Fibroblast of mammary gland (primary cell): ENCODE data around the gene EXD2.
A peak's percentile ranks its signal among the peaks of the same experiment; 100 is the strongest.

Experiments
- DNase-seq: peaks from one replicate; pipeline ENCODE4 v3.0.0-alpha.2; 2010; ENCODE audit warnings: low read depth
- H3K4me3 ChIP-seq: 2 replicates; pipeline ENCODE4 v1.5.1; 2011; ENCODE audit warnings: low read depth, mild to moderate bottlenecking, low read length, moderate library complexity; ENCODE audit not compliant: control insufficient read depth
- TF ChIP-seq, protein P1 (sequence below): conservative IDR thresholded peaks from 2 replicates; pipeline ENCODE4 v1.5.1; 2011; ENCODE audit warnings: low read depth, low read length, inconsistent platforms; ENCODE audit not compliant: control insufficient read depth, insufficient read depth

The EXD2 gene

DNA sequence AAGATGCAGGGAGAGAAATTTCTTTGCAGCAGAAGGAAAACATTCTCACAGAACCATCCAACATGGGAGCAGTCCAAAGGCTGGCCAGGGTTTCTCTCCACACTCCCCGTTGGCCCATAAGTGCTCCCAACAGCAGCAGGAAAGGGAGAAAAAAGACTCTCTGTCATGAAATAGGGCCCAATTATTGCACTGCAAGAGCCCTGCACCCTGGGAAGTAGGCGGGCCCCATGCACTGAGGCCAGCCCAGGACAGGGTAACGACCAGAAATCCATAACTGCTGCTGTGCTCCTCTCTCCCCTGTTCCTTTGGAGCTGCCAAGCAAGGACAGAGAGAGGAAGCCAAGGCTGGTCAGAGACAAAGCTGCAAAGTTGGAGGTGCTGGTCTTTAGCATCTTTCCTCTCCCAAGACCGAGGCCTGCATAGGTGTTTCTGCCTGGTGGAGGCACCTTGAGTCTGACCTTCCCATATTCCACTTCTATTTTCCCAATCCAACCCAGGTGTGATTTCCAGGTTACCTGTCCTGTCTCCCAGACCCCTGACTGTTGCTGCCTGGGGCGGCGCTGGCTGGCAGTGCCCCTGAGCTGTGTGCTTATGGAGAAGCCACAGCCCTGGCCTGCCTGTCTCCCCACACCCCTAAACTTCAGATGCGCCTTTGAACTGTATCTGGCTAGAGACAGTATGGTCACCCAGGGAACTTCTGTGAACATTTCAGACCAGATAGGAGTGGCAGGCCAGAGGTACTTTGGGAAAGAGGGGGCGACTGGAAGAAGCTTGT is 75.5 kb downstream of the EXD2 start:
- TF ChIP-seq, protein P1, sequence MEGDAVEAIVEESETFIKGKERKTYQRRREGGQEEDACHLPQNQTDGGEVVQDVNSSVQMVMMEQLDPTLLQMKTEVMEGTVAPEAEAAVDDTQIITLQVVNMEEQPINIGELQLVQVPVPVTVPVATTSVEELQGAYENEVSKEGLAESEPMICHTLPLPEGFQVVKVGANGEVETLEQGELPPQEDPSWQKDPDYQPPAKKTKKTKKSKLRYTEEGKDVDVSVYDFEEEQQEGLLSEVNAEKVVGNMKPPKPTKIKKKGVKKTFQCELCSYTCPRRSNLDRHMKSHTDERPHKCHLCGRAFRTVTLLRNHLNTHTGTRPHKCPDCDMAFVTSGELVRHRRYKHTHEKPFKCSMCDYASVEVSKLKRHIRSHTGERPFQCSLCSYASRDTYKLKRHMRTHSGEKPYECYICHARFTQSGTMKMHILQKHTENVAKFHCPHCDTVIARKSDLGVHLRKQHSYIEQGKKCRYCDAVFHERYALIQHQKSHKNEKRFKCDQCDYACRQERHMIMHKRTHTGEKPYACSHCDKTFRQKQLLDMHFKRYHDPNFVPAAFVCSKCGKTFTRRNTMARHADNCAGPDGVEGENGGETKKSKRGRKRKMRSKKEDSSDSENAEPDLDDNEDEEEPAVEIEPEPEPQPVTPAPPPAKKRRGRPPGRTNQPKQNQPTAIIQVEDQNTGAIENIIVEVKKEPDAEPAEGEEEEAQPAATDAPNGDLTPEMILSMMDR: no peak
- DNase-seq: no peak
- H3K4me3 ChIP-seq: no peak overlapping the region

DNA sequence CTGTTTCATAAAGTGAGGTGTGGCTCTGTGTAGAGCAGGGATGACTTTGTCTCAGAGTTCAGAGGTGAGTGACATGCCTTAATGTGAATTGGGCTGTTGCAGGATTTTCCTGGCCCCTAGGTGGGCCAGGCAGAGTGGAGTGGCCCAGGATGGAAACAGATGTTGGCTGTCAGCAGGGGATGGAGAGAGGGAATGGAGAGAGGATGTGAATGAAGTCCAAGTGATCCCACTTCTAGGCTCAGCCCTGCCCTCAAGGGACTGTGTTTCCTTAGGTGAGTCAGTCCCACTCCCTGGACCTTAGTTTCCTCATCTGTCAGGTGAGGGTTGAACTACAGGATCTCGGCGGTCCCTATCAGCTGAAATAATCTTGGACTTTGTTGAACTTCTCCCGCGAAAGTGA is 76.2 kb downstream of the EXD2 start:
- H3K4me3 ChIP-seq: no peak overlapping the region
- TF ChIP-seq, protein P1: no peak
- DNase-seq: no peak

DNA sequence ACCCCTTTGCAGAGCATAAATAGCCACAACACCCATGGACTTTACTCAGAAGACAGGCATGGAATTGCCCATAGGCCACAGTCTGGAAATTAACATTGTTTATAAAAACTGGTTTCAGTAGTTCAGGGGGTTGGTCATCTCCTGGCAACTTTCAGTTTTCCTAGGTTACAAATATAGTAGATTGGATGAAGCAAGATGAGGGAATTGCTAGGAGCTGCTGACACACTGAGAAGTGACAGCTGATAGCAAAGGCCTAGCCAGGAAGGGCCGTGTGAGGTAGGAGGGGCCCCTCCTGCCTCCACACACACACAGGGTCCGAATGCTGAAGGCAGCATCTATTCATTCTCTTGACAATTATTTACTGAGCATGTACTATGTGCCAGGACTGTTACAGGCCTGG is 76.9 kb downstream of the EXD2 start:
- H3K4me3 ChIP-seq: no peak overlapping the region
- TF ChIP-seq, protein P1: no peak
- peak; percentile 71 for DNase-seq

DNA sequence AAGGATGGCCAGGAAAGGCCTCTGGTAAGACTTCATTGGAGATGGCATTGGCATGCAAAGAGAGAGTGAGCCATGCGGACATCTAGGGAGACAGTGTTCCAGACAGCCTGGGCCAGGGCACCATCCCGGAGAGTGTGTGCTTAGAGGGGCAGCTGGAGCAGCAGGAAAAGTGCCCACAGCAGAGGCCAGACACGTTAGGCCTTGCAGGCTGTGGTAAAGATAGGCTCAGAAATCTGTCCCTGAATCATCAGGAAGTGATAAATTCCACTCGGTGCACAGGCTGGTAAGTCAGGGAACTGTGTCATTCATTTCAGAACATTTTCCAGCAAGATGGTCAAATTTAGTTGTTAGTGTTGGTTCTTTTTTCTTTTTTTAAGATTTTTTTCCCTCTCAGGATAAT is 77.5 kb downstream of the EXD2 start:
- DNase-seq: peak; percentile 66
- TF ChIP-seq, protein P1: no peak
- H3K4me3 ChIP-seq: no peak overlapping the region

DNA sequence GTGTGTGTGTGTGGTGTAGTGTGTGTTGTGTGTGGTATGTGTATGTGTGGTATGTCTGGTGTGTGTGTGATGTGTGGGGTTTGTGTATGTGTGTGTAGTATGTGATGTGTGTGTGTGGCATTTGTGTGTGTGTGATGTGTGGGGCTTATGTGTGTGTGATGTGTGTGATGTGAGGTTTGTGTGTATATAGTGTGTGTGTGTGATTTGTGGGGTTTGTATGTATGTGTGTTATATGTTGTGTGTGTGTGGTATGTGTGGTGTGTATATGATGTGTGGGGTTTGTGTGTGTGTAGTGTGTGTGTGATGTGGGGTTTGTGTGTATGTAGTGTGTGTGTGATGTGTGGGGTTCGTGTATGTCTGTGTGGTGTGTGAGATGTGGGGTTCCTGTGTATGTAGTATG is 78.1 kb downstream of the EXD2 start:
- TF ChIP-seq, protein P1: no peak
- DNase-seq: no peak

DNA sequence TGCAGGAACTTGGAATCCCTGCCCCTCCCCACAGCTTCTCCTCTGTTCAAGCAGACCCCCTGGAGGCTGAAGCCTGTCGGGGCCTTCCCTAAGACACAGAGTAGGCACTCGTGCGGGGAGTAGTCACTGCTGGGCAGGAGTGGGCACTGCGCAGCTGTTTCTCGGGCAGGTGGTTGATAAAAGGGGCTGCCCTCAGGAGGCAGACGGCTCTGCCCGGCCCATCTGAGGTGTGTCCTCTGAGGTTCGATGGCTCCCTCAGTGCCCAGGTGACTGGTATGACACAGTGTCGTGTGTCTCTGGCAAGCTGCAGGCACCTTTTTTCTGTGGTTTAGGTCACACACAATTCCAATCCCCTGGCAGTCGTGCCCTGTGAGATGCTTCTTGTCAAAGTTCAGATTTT is 78.8 kb downstream of the EXD2 start:
- TF ChIP-seq, protein P1: no peak
- no peak for DNase-seq
- H3K4me3 ChIP-seq: no peak overlapping the region

More for the DNA sequence above, 78.1 kb downstream of the EXD2 start:
- H3K4me3 ChIP-seq: no peak overlapping the region
